Endothelial cell (in vitro differentiated cells): ENCODE measurements around the gene VIL1. TPM values are rescaled to one million over a fixed set of nuclear protein-coding genes. Genes with fewer than 3 reads are reported as not detected.

ENCODE experiments used
- DNase-seq: peaks from one replicate; pipeline ENCODE4 v3.0.0; 2021; ENCODE audit warnings: low spot score
- H3K27ac Mint-ChIP-seq: one replicate; pipeline ENCODE4 v1.8.0; 2021; ENCODE audit warnings: mixed read lengths, inconsistent platforms; ENCODE audit not compliant: unreplicated experiment
- H3K27me3 Mint-ChIP-seq: one replicate; pipeline ENCODE4 v1.8.0; 2021; ENCODE audit warnings: mild to moderate bottlenecking, moderate library complexity, mixed read lengths, inconsistent platforms; ENCODE audit not compliant: unreplicated experiment
- H3K36me3 Mint-ChIP-seq: one replicate; pipeline ENCODE4 v1.8.0; 2021; ENCODE audit warnings: mild to moderate bottlenecking, low read depth, mixed read lengths, inconsistent platforms; ENCODE audit not compliant: unreplicated experiment
- H3K4me1 Mint-ChIP-seq: one replicate; pipeline ENCODE4 v1.8.0; 2021; ENCODE audit warnings: mild to moderate bottlenecking, mixed read lengths, inconsistent platforms; ENCODE audit not compliant: unreplicated experiment
- H3K4me3 Mint-ChIP-seq: one replicate; pipeline ENCODE4 v1.8.0; 2021; ENCODE audit warnings: mild to moderate bottlenecking, mixed read lengths, inconsistent platforms; ENCODE audit not compliant: unreplicated experiment
- H3K9me3 Mint-ChIP-seq: one replicate; pipeline ENCODE4 v1.8.0; 2021; ENCODE audit warnings: mixed read lengths, inconsistent platforms; ENCODE audit not compliant: unreplicated experiment
- CTCF ChIP-seq: fragments of 200-600 bp; sonication (generic); IDR thresholded peaks from one replicate; pipeline ENCODE4 v1.5.0; 2021; ENCODE audit warnings: antibody characterized with exemption; ENCODE audit not compliant: unreplicated experiment
- total RNA-seq: library from RNA; stranded (reverse); fragmentation: NEBNext Ultra II Directional; extraction: Animal tissue kit (Norgen Biotek cat#: 25700); gene quantifications from one replicate; pipeline ENCODE4 v1.2.1, GENCODE V29; 2021; ENCODE audit not compliant: unreplicated experiment

Gene VIL1
- total RNA-seq, 1 donor from 2014 or later: 0.44 TPM

- Mint-ChIP-seq H3K9me3 (no peaks in the 10 kb centered on the region), H3K27ac (no peak overlapping the region), H3K36me3 (no peaks in the 10 kb centered on the region), H3K4me3 (no peak overlapping the region), H3K4me1 (peaks cover 7% of the 10 kb centered on the region), H3K27me3 (no peaks in the 10 kb centered on the region)
- no peak for DNase-seq
- no peak for TF ChIP-seq CTCF
Measured at GRCh38 chr2:218391202-218391601, 27.7 kb upstream of the VIL1 start.

GRCh38 chr2:218392459-218392858, 26.5 kb upstream of the VIL1 start:
- no peak overlapping the region for H3K27ac Mint-ChIP-seq
- TF ChIP-seq CTCF: no peak
- H3K36me3 Mint-ChIP-seq: no peaks in the 10 kb centered on the region
- peaks cover 5% of the 10 kb centered on the region for H3K27me3 Mint-ChIP-seq
- DNase-seq: no peak
- H3K4me3 Mint-ChIP-seq: no peak overlapping the region
- no peaks in the 10 kb centered on the region for H3K9me3 Mint-ChIP-seq
- H3K4me1 Mint-ChIP-seq: peaks cover 14% of the 10 kb centered on the region

GRCh38 chr2:218392891-218393462, 25.9 kb upstream of the VIL1 start:
- H3K9me3 Mint-ChIP-seq: no peaks in the 10 kb centered on the region
- H3K4me1 Mint-ChIP-seq: peaks cover 18% of the 10 kb centered on the region
- no peak overlapping the region for H3K27ac Mint-ChIP-seq
- no peak overlapping the region for H3K4me3 Mint-ChIP-seq
- peaks cover 9% of the 10 kb centered on the region for H3K27me3 Mint-ChIP-seq
- no peak for TF ChIP-seq CTCF
- no peaks in the 10 kb centered on the region for H3K36me3 Mint-ChIP-seq
- no peak for DNase-seq

- TF ChIP-seq CTCF: no peak
- Mint-ChIP-seq H3K4me3 (no peak overlapping the region), H3K36me3 (no peaks in the 10 kb centered on the region), H3K4me1 (peaks cover 18% of the 10 kb centered on the region), H3K9me3 (no peaks in the 10 kb centered on the region), H3K27ac (no peak overlapping the region), H3K27me3 (peaks cover 10% of the 10 kb centered on the region)
- DNase-seq: no peak
Measured at GRCh38 chr2:218393750-218394290, 25.1 kb upstream of the VIL1 start.

- no peak for TF ChIP-seq CTCF
- no peaks in the 10 kb centered on the region for H3K36me3 Mint-ChIP-seq
- peaks cover 18% of the 10 kb centered on the region for H3K4me1 Mint-ChIP-seq
- H3K4me3 Mint-ChIP-seq: no peak overlapping the region
- no peak for DNase-seq
- no peaks in the 10 kb centered on the region for H3K9me3 Mint-ChIP-seq
- H3K27ac Mint-ChIP-seq: no peak overlapping the region
- H3K27me3 Mint-ChIP-seq: peaks cover 10% of the 10 kb centered on the region
Measured at GRCh38 chr2:218394298-218395089, 24.4 kb upstream of the VIL1 start.
